Eye (tissue), 1 donor: ENCODE measurements around the gene LIPT2.
"Not testable (repeated sequence)": the region's sequence is repeated elsewhere in the genome, so short reads cannot be mapped to it uniquely, and the experiment has no call there.

ENCODE experiments used
- DNase-seq: peaks from one replicate; pipeline ENCODE4 v3.0.0-alpha.2; 2015

The LIPT2 gene

DNA sequence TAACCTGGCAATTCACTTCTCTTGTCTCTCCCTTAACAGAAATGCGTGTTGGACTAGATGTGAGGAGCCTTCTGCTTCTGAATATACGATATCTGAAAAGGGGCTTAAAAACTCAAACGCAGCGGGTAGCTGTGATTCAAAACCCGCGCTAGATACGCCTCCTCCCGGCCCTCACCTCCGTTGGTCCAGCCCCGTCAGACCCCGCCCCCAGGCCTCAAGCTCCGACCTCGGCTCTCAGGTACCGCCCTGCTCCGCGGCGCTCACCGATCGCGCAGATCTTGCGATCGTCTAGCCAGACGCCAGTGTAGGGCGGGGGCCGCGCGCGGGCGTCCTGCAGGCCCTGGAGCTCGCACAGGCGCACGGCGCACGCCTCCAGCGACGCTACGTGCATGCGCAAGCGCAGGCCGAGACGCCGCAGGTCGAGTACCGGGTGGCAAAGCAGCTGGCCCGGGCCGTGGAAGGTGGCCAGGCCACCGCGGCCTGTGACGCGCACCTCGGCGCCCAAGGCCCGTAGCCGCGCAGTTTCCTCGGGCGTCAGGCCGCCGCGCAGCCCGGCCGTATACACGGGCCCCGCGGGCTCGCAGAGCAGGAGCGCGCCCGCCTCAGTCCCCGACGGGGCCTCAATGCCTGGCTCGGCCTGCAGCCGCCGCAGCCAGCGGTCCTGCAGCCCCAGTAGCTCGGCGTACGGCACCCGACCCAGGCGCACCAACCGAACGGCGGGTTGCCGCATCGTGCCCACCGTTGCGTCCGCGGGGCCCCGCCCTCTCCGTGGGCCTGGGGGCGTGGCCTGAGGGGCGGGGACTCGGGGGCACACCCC, at the start of gene LIPT2:
TSS of gene LIPT2 (minus strand) at position 751 of the 817 bp plus-strand sequence. CDS start at position 730, 21 bp downstream.
- DNase-seq: peak; percentile 98

DNA sequence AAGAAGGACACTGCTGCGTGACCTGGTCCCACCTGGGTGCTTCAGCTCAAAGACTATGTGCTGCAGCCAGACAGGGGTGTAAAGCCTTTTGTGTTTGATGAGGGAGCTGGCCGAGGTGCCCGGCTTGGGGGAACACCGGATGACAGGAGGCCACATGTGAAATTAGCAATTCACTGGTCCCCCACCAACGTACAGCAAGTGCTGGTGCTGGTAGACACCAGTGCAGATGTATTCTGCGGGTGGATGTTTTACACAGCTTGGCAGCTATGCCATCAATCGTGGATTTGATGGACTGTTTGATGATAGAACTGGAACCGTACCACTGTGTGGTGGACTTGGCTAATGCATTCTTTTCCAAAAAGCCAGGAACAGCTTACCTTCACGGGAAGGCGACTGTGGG, 47.9 kb upstream of the LIPT2 start:
- DNase-seq: no peak

DNA sequence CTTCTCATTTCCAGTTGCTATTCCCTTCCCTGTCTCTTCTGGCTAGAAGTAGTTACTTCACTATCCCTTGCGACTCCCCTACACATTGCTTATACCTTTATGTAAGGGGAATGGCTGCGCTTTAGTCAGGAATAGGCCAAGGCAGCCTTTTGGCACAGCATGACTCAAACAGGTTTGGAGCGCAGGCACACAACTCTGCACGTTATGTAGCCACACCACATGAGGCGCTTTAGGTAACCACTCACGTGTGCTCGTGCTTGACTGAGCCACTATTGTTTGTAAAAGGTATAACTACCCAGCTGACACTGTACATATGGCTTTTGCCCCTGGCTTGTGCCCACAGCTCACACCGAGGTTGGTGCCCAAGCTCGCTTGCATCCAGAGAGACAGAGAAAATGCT, 46.7 kb upstream of the LIPT2 start:
- no peak for DNase-seq

DNA sequence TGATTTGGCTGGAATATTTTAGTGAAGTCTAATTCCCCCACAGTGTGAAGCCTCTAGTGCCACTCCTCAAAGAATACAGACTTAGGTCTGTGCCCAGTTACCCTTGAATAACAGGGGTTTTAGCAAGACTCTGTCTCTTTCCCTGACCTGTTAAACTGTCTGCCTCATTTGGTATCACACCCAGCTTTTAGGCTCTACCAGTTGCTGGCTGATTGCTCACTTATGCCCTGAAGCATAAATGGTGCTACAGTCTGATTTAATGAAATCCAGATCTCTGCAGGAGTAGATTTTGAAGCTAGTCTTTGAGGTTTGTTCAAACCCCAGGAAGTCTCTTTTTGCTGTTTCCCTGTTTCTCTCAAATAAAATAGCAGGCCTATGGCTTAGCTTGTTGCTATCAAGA, 45.2 kb upstream of the LIPT2 start:
- no peak for DNase-seq

DNA sequence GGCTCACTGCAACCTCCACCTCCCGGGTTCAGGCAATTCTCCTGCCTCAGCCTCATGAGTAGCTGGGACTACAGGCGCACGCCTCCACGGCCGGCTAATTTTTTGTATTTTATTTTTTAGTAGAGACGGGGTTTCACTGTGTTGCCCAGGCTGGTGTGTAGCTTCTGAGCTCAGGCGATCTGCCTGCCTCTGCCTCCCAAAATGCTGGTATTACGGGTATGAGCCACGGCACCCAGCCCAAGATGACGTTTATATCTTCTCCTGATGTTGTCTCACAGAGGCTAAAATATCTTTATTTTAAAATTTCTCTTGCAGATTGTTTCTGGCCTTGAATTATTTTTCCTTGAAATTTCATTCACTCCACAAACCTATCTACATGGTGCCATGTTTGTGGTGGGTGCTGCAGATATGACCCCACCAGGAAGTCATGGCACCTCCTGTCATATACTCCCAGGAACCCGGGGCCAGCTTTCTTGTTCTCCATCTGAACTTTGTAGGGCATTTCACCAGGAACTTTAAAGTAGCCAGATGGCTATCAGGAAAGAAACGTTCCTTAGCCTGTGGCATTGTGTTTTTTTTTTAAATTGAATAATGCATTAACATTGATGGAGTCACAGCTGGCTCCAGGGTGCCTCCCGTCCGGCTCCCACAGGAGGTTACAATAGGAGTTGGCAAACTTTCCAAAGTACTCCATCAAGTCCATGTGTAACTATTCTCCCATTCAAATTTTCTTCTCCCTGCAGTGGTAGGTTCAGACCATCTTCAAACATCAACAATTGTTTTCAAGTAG, 42.0 kb upstream of the LIPT2 start:
- no peak for DNase-seq

DNA sequence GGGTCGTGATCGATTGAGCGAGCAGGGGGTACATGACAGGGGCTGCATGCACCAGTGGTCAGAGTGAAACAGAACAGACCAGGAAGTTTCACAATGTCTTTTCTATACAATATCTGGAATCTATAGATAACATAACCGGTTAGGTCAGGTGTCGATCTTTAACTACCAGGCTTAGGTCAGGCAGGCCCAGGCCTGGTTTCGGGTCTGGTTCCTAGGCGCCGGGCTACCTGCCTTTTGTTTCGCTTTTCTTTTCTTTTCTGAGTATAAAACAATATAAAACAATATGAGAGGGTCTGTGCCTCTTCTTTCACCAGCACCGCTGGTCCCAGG, 41.4 kb upstream of the LIPT2 start:
- DNase-seq: not testable (repeated sequence)

DNA sequence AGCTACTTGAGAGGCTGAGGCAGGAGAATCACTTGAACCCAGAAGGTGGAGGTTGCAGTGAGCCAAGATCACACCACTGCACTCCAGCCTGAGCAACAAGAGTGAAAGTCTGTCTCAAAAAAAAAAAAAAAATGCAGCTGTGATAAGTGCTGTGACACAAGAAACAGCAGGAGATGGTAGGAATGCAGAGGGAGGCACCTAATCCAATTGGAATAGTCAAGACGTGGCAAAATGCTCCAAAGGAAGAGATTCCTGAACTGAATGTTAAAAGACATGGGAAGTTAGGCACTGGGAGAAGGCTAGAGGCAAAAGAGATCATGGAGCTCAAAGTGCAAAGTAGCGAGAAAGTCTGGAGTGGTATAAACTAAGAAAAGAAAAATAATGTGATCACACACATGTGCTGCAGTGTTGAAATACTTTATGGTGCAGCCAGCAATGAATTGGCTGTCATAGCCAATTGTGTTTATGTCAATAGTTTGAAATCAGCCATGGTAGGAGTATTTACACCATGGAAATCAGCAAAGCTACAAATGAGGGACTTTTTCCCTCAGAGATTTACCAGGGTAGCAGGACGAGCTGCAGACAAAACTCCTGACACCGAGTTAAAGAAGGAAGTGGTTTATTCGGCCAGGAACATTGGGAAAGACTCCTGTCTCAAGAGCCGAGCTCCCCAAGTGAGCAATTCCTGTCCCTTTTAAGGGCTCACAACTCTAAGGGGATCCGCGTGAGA, 40.9 kb upstream of the LIPT2 start:
- DNase-seq: no peak

DNA sequence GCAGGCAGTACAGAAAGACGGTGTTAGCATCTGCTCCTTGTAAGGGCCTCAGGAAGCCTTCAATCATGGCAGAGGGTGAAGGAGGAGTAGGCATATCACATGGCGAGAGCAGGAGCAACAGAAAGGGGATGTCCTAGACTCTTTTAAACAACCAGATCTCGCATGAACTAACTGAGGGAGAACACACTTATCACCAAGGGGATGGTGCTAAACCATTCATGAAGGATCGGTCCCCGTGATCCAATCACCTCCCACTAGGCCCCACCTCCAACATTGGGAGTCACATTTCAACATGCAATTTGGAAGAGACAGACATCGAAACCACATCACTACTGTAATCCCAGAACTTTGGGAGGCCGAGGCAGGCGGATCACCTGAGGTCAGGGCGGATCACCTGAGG, 39.9 kb upstream of the LIPT2 start:
- DNase-seq: no peak

DNA sequence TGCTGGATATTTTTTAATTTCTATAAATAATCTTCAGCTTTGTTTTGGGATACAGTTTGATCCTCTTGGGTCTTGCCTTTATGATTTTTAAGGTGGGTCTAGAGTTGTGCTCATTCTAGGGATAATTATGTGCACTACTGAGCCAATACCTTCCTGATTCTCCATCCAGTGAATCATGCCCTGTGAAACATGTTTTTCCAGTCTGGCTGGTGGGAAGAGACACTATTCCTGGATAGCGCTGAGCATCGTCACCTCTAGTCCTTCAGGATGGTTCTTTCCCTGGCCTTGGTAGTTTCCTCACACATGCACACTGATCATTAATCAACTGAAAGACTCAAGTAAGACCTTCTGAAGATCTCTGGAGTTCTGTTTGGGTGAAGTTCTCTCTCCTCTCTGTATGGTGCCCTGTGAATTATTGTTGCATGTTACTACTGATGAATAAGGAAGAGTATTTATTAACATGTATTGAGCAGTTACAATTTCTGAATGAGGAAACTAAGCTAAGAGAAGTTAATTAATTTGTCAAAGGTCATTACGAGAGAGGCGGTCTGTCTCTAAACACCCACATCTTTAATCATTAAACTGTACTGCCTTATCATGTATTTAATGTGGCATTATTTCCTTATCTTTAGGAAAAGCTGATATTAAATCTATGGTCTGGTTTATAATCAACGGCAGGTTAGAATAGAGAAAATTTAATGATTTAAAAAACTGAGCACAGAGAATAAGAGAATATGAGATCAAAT, 39.1 kb upstream of the LIPT2 start:
- DNase-seq: no peak

DNA sequence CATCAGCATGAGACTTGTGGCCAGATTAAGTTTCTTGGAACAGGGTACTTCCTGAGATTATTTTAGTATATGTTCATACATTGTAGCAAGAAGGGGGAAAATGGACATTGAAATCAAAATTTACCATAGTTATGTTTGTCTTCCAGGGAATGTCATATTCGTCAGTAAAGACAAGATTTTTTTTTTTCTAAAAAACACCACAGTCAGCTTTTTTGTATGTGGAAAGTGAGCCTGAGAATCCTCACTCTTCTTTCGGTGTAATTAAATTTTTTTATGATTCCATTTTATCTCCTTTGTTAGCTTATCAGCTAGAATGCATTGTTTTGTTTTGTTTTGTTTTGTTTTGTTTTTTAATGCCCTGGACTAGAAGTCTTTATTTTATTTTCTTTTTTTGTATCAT, 31.5 kb upstream of the LIPT2 start:
- DNase-seq: no peak

DNA sequence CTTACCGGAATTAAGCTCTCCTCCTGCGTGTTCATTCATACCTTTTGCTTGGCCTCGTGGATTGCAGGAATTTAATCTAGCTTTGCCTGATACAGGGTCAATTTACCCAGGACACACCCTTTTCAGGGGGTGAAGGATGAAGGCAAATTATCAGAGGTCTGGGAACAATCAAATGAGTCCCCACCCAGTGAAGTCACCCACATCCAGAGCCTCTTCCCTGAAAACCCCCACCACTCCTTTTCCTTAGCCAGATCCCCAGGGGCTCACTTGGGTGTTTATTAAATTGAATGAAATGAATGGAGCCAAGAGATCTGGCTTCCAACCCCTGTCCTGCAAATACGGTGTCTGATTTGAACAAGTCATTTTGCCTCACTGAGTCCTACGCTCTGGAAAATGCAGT, 31.0 kb upstream of the LIPT2 start:
- no peak for DNase-seq

DNA sequence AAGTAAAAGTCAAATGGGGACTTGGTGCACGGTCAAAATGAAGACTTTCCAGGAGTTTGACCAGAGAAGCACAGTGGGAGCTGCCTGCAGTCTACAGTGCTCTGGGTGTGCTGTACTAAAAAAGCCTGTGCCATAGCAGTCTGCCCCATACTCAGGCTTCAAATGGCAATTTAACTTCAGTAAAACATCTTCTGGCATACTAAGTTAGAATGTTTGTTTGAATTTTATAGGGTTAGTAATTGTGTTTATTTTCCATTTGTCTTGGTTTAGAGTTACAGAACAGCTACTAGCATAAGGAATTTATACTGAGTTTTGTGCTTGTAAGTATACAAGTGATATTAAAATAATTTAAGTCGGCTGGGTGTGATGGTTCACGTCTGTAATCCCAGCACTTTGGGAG, 29.3 kb upstream of the LIPT2 start:
- DNase-seq: no peak

DNA sequence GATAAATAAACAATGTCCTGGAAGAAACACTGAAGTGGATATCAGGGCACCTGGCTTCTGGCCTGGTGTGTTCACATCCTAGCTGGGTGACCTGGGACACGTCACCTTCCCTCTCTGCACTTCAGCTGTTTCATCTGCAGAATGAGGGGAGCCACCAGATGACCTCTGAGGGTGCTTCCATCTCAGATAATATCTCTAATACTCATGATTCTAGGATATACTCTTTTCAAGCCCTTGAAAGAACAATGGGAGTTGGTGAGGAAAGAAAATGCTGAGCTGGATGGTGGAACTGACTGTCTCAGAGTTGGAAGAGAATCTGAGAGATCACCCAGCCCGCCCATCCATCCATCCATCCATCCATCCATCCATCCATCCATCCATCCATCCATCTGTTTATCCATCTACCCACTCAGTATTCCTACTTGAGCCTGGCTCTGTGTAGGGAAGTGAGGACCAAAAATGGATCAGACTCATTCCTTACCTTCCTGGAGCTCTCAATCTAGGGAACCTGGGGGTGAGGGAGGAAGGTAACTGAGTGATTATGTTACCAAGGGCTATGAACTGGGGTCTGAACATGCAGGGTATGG, 28.2 kb upstream of the LIPT2 start:
- no peak for DNase-seq

DNA sequence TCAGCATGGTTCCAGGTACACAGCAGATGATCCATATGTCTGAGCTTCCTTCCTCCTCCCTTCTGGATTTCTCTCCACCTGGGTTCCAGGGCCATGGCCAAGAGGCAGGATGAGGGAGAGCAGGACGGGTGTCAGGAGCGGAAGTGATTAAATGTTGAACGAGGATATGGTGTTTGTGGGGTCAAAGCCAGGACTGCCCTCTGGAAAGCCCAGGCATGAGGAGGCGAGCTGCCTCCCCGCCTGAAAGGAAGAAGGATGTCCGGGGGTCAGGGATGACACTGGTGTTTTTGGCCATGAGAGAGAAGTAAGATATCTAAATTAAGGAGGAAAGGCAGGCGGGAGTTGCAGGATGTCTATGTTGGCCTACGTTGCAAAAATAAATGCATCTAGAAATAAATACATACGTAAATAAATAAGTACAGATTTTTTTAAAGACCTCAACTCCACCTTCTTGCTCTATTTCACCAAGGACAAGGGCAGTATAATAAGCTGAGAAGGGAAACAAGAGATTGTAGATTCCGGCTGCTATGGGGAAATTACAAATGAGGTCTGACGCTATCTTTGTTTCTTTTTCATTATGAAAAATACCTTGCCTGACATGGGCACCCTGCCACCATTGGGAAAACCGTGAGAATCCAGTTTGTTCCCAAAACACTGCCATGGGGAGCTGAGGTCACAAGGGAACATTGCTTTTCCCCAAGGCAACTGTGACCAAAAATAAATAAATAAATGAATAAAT, 27.6 kb upstream of the LIPT2 start:
- no peak for DNase-seq

DNA sequence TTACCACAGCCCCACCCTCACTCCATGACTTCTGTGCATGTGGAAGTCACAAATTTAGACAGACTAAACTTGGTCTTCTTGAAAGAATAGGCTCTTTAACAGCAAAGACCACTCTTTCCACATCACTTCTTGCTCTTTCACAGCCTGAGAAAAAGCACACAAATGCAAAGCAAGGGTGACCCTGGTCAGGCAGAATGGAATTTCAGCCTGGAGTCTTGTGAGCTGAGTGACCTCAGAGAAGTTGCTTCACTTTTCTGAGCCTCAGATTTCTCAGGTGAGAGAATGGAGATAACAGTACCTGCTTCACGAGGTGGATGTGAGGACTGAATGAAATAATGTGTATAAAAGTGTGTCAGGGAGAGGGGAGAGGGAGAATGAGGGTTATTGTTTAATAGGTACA, 26.8 kb upstream of the LIPT2 start:
- DNase-seq: no peak

DNA sequence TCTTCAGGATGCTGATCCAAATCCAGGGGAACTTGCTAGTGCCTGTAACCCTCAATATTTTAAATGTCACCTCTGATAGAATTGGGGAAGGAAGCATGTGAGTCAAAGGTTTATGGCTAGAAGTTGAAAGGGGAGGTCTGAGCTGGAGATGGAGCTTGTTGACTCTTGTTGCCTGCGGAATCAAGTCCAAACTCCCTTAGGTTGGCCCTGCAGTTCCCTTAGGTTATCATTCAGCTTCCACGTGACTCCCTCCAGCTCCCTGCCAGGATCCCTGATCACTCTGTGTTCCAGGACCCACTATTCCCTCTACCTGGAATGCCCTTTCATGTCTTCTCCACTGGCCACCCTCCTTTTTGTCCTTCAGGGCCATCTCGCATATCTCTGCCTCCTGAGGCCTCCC, 26.2 kb upstream of the LIPT2 start:
- DNase-seq: no peak

DNA sequence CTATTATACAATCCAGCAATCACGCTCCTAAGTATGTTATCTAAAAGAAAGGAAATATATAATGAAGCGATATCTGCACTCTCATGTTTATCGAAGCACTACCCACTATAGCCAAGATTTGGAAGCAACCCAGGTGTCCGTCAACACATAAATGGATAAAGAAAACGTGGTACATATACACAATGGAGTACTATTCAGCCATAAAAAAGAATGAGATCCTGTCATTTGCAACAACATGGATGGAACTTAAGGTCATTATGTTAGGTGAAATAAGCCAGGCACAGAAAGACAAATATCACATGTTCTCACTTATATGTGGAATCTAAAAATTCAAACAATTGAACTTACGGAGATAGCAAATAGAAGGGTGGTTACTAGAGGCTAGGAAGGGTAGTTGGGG, 24.1 kb upstream of the LIPT2 start:
- DNase-seq: not testable (repeated sequence)

DNA sequence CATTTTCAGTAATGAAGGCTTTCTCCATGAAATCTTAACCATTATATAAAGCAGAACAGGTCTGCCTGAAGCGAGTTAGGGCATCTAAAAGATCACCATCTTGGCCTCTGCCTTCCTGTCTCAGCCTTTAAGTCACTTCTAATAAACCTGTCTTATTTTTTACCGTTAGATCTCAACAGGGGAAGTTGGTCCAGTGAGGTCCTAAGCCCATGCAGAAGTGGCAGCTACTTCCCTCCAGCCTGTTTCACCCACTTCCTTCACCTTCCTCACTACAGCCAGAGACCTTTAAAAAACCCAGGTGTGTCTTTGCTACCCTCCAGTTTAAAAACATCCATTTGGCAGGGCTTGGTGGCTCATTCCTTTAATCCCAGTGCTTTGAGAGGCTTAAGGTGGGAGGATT, 14.1 kb upstream of the LIPT2 start:
- no peak for DNase-seq

DNA sequence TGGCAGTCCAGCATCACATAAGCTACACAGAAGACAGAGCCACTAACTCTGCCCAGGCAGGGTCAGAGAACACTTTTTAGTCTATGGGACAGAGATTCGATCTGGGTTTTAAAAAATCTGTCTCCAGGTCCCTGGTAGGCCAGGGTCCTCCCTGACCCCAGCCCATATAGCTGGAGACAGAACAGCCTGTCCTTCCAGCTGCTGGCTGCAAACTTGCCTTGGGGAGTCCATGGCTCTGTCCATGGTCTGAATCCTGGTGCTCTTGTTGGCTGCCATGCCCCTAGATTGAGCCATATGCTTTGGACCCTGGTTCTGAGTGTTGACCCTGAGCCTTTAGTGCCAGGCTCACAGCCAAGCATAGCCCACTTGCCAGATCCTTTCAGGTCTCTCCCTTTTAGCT, 13.3 kb upstream of the LIPT2 start:
- no peak for DNase-seq

DNA sequence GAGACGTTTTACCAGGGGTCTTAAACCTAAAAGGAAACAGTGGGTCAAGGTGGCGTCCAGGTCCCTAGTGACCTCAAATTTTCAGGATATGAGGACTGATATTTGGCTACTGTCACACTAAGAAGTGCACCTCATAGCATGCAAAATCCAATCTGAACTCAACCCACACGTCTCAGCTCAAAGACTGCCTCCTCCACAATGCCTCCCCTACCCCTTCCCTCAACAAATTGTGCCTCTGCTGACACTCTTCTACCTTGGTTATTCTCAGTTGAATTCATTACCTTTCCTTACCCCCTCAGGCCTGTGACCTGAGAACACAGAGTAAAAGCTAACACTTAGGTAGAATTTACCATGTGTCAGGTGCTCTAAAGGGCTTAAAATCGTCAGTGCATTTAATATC, 12.4 kb upstream of the LIPT2 start:
- DNase-seq: no peak

DNA sequence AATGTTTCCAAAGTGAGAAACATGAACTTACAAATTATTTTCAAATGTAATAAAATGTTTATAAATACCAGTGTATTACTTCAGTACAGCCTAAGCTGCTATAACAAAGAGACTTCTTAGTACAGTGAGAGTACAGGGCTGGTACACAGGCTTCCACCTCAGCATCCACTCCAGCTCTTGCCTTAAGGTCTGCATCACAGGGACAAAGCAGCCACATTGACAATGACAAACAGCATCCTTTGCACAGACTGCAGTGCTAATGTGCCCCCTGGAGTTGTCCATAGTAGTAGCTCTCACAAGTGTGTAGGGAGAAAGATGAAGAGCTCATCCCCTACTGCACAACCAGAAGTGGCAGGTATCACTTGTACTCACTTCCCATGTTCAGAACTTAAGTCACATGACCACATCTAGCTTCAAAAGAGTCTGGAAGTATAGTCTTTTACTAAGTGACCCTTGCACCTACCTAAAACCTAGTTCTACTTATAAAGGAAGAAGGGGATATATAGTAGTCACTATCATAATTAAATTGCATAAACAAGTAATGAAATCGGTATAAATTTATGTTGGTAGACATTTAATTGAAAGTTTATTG, 10.7 kb upstream of the LIPT2 start:
- DNase-seq: no peak

DNA sequence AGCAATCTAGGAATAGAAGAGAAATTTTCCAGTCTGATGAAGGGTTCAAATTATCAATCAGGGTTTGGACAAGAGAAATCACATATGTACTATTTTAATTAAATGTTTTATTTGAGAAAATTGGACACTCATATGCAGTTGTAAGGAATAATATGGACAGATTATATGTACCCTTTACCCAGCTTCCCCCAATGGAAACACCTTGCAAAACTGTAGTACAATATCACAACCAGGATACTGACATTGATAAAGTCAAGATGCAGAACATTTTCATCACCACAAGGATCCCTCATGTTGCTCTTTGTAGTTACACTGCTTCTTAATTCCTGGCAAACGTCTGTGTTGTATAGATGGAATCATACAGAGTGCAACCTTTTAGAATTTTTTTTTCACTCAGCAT, 1.4 kb upstream of the LIPT2 start:
- no peak for DNase-seq
